Measurements from ENCODE around the gene SPNS2. TPM values are rescaled to one million over a fixed set of nuclear protein-coding genes. Genes with fewer than 3 reads are reported as not detected.

Gene SPNS2
- total RNA-seq, 2 donors from 2014 or later = 7.2 to 16.8 TPM

DNA sequence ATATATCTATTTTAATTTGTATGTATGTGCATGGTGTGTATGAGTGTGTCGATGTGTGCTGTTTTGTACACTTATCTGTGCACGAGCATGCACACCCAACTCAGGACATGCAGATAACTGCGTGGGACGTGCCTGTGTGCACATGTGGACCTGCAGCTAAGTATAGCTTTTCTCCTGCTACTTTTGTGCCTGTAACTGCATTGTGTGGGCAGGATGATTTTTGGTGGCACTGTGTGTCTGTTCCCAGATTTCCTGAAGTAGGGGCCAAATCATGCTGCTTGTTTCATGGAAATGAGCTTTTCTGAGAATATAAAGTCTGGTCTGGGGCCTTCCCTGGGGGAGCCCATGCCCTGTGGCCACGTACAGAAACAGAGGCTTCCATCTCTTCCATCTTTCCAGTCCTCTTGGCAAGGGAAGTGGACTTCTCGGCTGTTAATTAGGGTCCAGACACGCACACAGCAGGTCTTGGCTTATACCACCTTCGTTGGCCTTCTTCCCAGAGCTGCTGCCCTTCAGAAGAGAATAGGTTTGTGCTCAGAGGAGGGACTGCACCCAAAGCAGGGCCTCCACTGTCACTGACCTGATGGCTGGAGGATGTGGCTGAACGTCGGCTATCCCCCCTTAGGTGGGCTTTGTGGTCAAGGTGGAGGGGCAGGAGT is 34.7 kb upstream of the SPNS2 start:
- Histone ChIP-seq H3K4me1 (no peaks in the 10 kb centered on the region), H3K27ac (peak overlapping the region in 1 of 2 donors; percentile 13), H3K36me3 (no peaks in the 10 kb centered on the region), H3K4me3 (no peak overlapping the region), H3K27me3 (no peaks in the 10 kb centered on the region), H3K9me3 (peaks cover 0 to 9% of the 10 kb centered on the region in 2 donors)
- no peak for TF ChIP-seq CTCF (IDR thresholded peaks at IDR 0.05)
- no peak for DNase-seq (ENCODE audit: low spot score)

DNA sequence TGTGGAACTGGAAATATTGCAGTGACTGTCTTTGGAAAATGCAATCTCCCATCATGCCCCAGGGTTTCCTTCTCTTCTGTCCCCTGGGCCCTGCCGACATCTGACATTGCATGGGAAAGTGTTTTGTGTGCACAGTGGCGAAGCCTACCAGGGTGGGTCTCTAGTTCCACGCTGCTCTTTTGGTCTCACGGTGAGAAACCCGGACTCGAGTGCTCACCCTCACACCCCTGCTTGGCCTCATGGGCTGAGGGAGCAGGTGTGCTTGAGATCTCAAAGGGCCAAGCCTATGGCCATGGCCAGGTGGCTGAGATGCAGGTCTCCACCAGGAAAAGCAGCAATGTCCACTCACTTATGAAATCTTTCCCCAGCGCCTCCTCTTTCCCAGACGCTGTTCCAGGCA is 32.9 kb upstream of the SPNS2 start:
- H3K27me3 ChIP-seq = no peaks in the 10 kb centered on the region
- no peaks in the 10 kb centered on the region for H3K36me3 ChIP-seq
- H3K4me3 ChIP-seq = no peak overlapping the region
- no peaks in the 10 kb centered on the region for H3K9me3 ChIP-seq
- DNase-seq (ENCODE audit: low spot score) = no peak
- H3K27ac ChIP-seq = no peak overlapping the region
- no peaks in the 10 kb centered on the region for H3K4me1 ChIP-seq
- no peak for TF ChIP-seq CTCF (IDR thresholded peaks at IDR 0.05)

GRCh38 chr17:4467287-4467686 is 31.4 kb upstream of the SPNS2 start:
- Histone ChIP-seq H3K27me3 (no peaks in the 10 kb centered on the region), H3K4me1 (no peaks in the 10 kb centered on the region), H3K27ac (no peak overlapping the region), H3K4me3 (no peak overlapping the region), H3K9me3 (no peaks in the 10 kb centered on the region), H3K36me3 (no peaks in the 10 kb centered on the region)
- DNase-seq (ENCODE audit: low spot score) = no peak
- no peak for TF ChIP-seq CTCF (IDR thresholded peaks at IDR 0.05)

GRCh38 chr17:4469552-4469951 is 29.1 kb upstream of the SPNS2 start:
- Histone ChIP-seq H3K27me3 (no peaks in the 10 kb centered on the region), H3K27ac (no peak overlapping the region), H3K4me3 (no peak overlapping the region), H3K9me3 (no peaks in the 10 kb centered on the region), H3K36me3 (no peaks in the 10 kb centered on the region), H3K4me1 (no peaks in the 10 kb centered on the region)
- DNase-seq (ENCODE audit: low spot score) = no peak
- TF ChIP-seq CTCF (IDR thresholded peaks at IDR 0.05) = no peak

- no peak for DNase-seq (ENCODE audit: low spot score)
- Histone ChIP-seq H3K27me3 (no peaks in the 10 kb centered on the region), H3K4me1 (peaks cover 0 to 13% of the 10 kb centered on the region in 2 donors), H3K4me3 (no peak overlapping the region), H3K9me3 (no peaks in the 10 kb centered on the region), H3K27ac (no peak overlapping the region), H3K36me3 (no peaks in the 10 kb centered on the region)
- no peak for TF ChIP-seq CTCF (IDR thresholded peaks at IDR 0.05)
These were observed 26.4 kb upstream of the SPNS2 start for GRCh38 chr17:4472286-4472685.

GRCh38 chr17:4474093-4474492 is 24.6 kb upstream of the SPNS2 start:
- DNase-seq (ENCODE audit: low spot score) = no peak
- peaks cover 0 to 13% of the 10 kb centered on the region in 2 donors for H3K4me1 ChIP-seq
- H3K4me3 ChIP-seq = no peak overlapping the region
- H3K36me3 ChIP-seq = no peaks in the 10 kb centered on the region
- H3K27me3 ChIP-seq = no peaks in the 10 kb centered on the region
- H3K27ac ChIP-seq = no peak overlapping the region
- TF ChIP-seq CTCF (IDR thresholded peaks at IDR 0.05) = no peak
- no peaks in the 10 kb centered on the region for H3K9me3 ChIP-seq

All from right atrium auricular region (tissue), 2 donors.